H9 (cell line): ENCODE data around the gene DLG2. TPM values are rescaled to one million over a fixed set of nuclear protein-coding genes. Genes with fewer than 3 reads are reported as not detected.

Source experiments
- DNase-seq: peaks from one replicate; pipeline ENCODE4 v3.0.0-alpha.2; 2017
- H2AFZ ChIP-seq: one replicate; pipeline ENCODE4 v1.6.1; 2013; ENCODE audit warnings: mild to moderate bottlenecking, low read length, control low read depth, moderate library complexity
- H2AK5ac ChIP-seq: 2 replicates; pipeline ENCODE4 v1.6.1; 2013; ENCODE audit warnings: low read length, control low read depth, mixed read lengths; ENCODE audit not compliant: insufficient read length
- H2BK120ac ChIP-seq: one replicate; pipeline ENCODE4 v1.6.1; 2013; ENCODE audit warnings: low read depth, mild to moderate bottlenecking, low read length, control low read depth, inconsistent platforms; ENCODE audit not compliant: poor library complexity, severe bottlenecking
- H2BK12ac ChIP-seq: 2 replicates; pipeline ENCODE4 v1.6.1; 2013; ENCODE audit warnings: low read length, control low read depth, mixed read lengths, low read depth; ENCODE audit not compliant: insufficient read length
- H2BK15ac ChIP-seq: 2 replicates; pipeline ENCODE4 v1.6.1; 2013; ENCODE audit warnings: low read depth, low read length, control low read depth
- H2BK20ac ChIP-seq: one replicate; pipeline ENCODE4 v1.6.1; 2013; ENCODE audit warnings: low read depth, mild to moderate bottlenecking, low read length, control low read depth, inconsistent platforms; ENCODE audit not compliant: poor library complexity, severe bottlenecking
- H2BK5ac ChIP-seq: 2 replicates; pipeline ENCODE4 v1.6.1; 2013; ENCODE audit warnings: low read length, control low read depth, mixed read lengths; ENCODE audit not compliant: insufficient read length
- H3K14ac ChIP-seq: 2 replicates; pipeline ENCODE4 v1.6.1; 2013; ENCODE audit warnings: low read length, control low read depth; ENCODE audit not compliant: insufficient read depth
- H3K18ac ChIP-seq: 2 replicates; pipeline ENCODE4 v1.6.1; 2013; ENCODE audit warnings: low read depth, mild to moderate bottlenecking, mixed read lengths, low read length, control low read depth; ENCODE audit not compliant: insufficient read length
- H3K23ac ChIP-seq: 2 replicates; pipeline ENCODE4 v1.6.1; 2013; ENCODE audit warnings: low read length, control low read depth, mixed read lengths, low read depth; ENCODE audit not compliant: insufficient read length
- H3K23me2 ChIP-seq: 2 replicates; pipeline ENCODE4 v1.6.1; 2013; ENCODE audit warnings: low read depth, mild to moderate bottlenecking, mixed read lengths, low read length, control low read depth; ENCODE audit not compliant: insufficient read length, poor library complexity, severe bottlenecking
- H3K27ac ChIP-seq: 2 replicates; pipeline ENCODE4 v1.5.1; 2013; ENCODE audit warnings: low read length, control low read depth, mixed read lengths, low read depth; ENCODE audit not compliant: insufficient read length
- H3K27me3 ChIP-seq: 2 replicates; pipeline ENCODE4 v1.6.1; 2013; ENCODE audit warnings: low read length, control low read depth, inconsistent platforms; ENCODE audit not compliant: insufficient read depth
- H3K4ac ChIP-seq: 2 replicates; pipeline ENCODE4 v1.6.1; 2013; ENCODE audit warnings: low read depth, mild to moderate bottlenecking, control low read depth, inconsistent platforms, low read length, moderate library complexity
- H3K4me1 ChIP-seq: 2 replicates; pipeline ENCODE4 v1.6.1; 2013; ENCODE audit warnings: low read length, control low read depth, inconsistent platforms; ENCODE audit not compliant: insufficient read depth
- H3K4me2 ChIP-seq: 2 replicates; pipeline ENCODE4 v1.6.1; 2013; ENCODE audit warnings: low read length, control low read depth, mixed read lengths; ENCODE audit not compliant: insufficient read length, insufficient read depth
- H3K56ac ChIP-seq: 2 replicates; pipeline ENCODE4 v1.6.1; 2013; ENCODE audit warnings: low read depth, mild to moderate bottlenecking, mixed read lengths, low read length, control low read depth; ENCODE audit not compliant: insufficient read length
- H3K79me1 ChIP-seq: 2 replicates; pipeline ENCODE4 v1.6.1; 2013; ENCODE audit warnings: low read depth, mild to moderate bottlenecking, moderate library complexity, low read length, control low read depth, inconsistent platforms; ENCODE audit not compliant: insufficient read depth, poor library complexity, severe bottlenecking
- H3K79me2 ChIP-seq: 2 replicates; pipeline ENCODE4 v1.6.1; 2013; ENCODE audit warnings: low read length, control low read depth, inconsistent platforms; ENCODE audit not compliant: insufficient read depth
- H3K9ac ChIP-seq: 2 replicates; pipeline ENCODE4 v1.6.1; 2013; ENCODE audit warnings: low read length, control low read depth, mixed read lengths; ENCODE audit not compliant: insufficient read length; ENCODE audit errors: extremely low read depth
- H3K9me3 ChIP-seq: one replicate; pipeline ENCODE4 v1.6.1; 2013; ENCODE audit warnings: low read depth, low read length, inconsistent platforms; ENCODE audit not compliant: control insufficient read depth
- H3T11ph ChIP-seq: one replicate; pipeline ENCODE4 v1.6.1; 2013; ENCODE audit warnings: mild to moderate bottlenecking, low read length, control low read depth, inconsistent platforms
- H4K20me1 ChIP-seq: one replicate; pipeline ENCODE4 v1.6.1; 2013; ENCODE audit not compliant: control insufficient read depth, insufficient read length, insufficient read depth
- H4K5ac ChIP-seq: 2 replicates; pipeline ENCODE4 v1.6.1; 2013; ENCODE audit warnings: low read depth, mild to moderate bottlenecking, mixed read lengths, low read length, control low read depth; ENCODE audit not compliant: insufficient read length
- H4K8ac ChIP-seq: replicated peaks from 2 replicates; pipeline ENCODE4 v1.6.1; 2013; ENCODE audit warnings: low read length, control low read depth, mixed read lengths, low read depth; ENCODE audit not compliant: insufficient read length
- H4K91ac ChIP-seq: 2 replicates; pipeline ENCODE4 v1.6.1; 2013; ENCODE audit warnings: low read depth, mild to moderate bottlenecking, moderate library complexity, mixed read lengths, low read length, control low read depth; ENCODE audit not compliant: insufficient read length
- H3K27ac Mint-ChIP-seq, 3 experiments: 2 replicates in 2 of 3; 3 replicates in 1 of 3; pipeline ENCODE4 v1.8.0; 2020 to 2021; ENCODE audit warnings: mixed read lengths in 3 of 3, mild to moderate bottlenecking in 1 of 3, moderate library complexity in 1 of 3
- H3K27me3 Mint-ChIP-seq: 2 replicates; pipeline ENCODE4 v1.8.0; 2021; ENCODE audit warnings: low read depth, mild to moderate bottlenecking, moderate library complexity, mixed read lengths
- H3K36me3 Mint-ChIP-seq, 3 experiments: 2 replicates in 2 of 3; 3 replicates in 1 of 3; pipeline ENCODE4 v1.8.0; 2020 to 2021; ENCODE audit warnings: low read depth in 3 of 3, mixed read lengths in 3 of 3; ENCODE audit not compliant: insufficient read depth in 1 of 3
- H3K4me1 Mint-ChIP-seq, 2 experiments: 2 replicates each; pipeline ENCODE4 v1.8.0; 2020; ENCODE audit warnings: mixed read lengths in 2 of 2
- H3K4me3 Mint-ChIP-seq, 2 experiments: 2 replicates in 1 of 2; 3 replicates in 1 of 2; pipeline ENCODE4 v1.8.0; 2020 to 2021; ENCODE audit warnings: mild to moderate bottlenecking in 2 of 2, mixed read lengths in 2 of 2, moderate library complexity in 1 of 2
- H3K9me3 Mint-ChIP-seq, 2 experiments: 2 replicates in 1 of 2; 3 replicates in 1 of 2; pipeline ENCODE4 v1.8.0; 2020; ENCODE audit warnings: mild to moderate bottlenecking in 2 of 2, mixed read lengths in 2 of 2, moderate library complexity in 1 of 2
- CTCF ChIP-seq: fragments of 200-600 bp; sonication (generic); conservative IDR thresholded peaks from 3 replicates; pipeline ENCODE4 v1.8.0; 2021; ENCODE audit warnings: antibody characterized with exemption, mild to moderate bottlenecking
- WGBS: extraction: QIAGEN DNeasy Blood & Tissue Kit; methylation state at CpG from one replicate; pipeline ENCODE4 v1.1.7; 2013; ENCODE audit warnings: missing lambda C conversion rate, low lambda C conversion rate, mixed read lengths; ENCODE audit not compliant: insufficient read length; ENCODE audit errors: extremely low coverage; 5-methylcytosine and 5-hydroxymethylcytosine counted together
- total RNA-seq: library from RNA; stranded (reverse); gene quantifications from 2 replicates; pipeline ENCODE4 v1.2.1, GENCODE V29; 2021

The DLG2 gene
- total RNA-seq, 1 experiment from 2014 or later = 8.0 TPM

DNA sequence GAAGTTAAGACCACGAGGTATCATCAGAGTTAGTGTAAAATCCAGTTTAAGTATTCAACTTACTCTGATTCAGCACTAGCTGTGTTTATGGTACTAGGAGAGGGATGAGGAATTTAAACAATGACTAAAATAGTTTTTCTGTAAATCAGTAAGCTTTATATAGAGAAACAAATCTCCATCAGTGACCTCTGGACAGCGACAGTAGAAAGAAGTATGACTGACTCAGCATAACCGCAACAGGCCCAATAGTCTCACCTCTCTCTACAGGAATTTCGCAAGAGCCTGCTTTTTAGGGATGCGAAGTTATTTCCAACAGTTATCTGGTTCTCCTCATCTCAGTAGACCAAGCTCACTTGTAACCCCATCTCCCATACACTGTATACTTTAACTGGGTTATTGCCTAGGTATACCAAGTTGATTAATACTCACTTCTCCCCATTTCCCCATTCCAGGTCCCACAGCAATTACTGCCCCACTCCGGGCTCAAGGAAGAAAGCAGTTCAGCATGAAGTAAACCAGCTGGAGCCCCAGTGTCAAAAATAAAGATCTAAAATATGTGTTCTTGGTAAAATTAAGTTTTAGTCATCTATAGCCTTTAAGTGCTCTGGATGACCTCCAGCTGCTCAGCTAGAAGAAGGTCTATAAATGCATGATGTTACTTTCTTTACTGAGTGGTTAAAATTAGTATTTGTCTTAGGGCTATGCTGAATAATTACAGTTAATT is 1570.3 kb downstream of the DLG2 start:
- WGBS = no CpG with 5 or more reads among the region's 6 CpGs
- Histone ChIP-seq H3K4me1 (no peaks in the 10 kb centered on the region), H3K23me2 (no peaks in the 10 kb centered on the region), H3K18ac (no peak overlapping the region), H4K20me1 (no peaks in the 10 kb centered on the region), H2BK12ac (no peak overlapping the region), H2BK15ac (no peak overlapping the region), H3K27ac (no peak overlapping the region), H3K56ac (no peak overlapping the region), H3K4ac (no peak overlapping the region), H3K14ac (no peak overlapping the region), H3K79me1 (no peaks in the 10 kb centered on the region), H2AFZ (no peak overlapping the region), H4K91ac (no peak overlapping the region), H3T11ph (no peak overlapping the region), H2BK5ac (no peak overlapping the region), H2BK20ac (no peak overlapping the region), H3K23ac (no peak overlapping the region), H2AK5ac (no peak overlapping the region), H3K27me3 (no peaks in the 10 kb centered on the region), H2BK120ac (no peak overlapping the region), H4K5ac (no peak overlapping the region), H3K79me2 (no peaks in the 10 kb centered on the region), H3K9me3 (no peaks in the 10 kb centered on the region), H3K4me2 (no peak overlapping the region), H3K9ac (no peak overlapping the region), H4K8ac (no peak overlapping the region)
- Mint-ChIP-seq H3K36me3 (no peaks in the 10 kb centered on the region; a peak in 1 of 7 replicates), H3K4me3 (no peak overlapping the region), H3K9me3 (no peaks in the 10 kb centered on the region; a peak in 1 of 5 replicates), H3K27me3 (no peaks in the 10 kb centered on the region), H3K4me1 (no peaks in the 10 kb centered on the region), H3K27ac (no peak overlapping the region; a peak in 1 of 7 replicates)
- no peak for DNase-seq
- no peak for TF ChIP-seq CTCF
